Measurements from ENCODE around the gene OAF. TPM values are rescaled to one million over a fixed set of nuclear protein-coding genes. Genes with fewer than 3 reads are reported as not detected.

Gene OAF
- total and polyA plus RNA-seq, 2 of the 8 experiments (the other 6 are each of a cell fraction or from before 2014, with no cell fraction given), result 1.3 to 1.5 TPM

DNA sequence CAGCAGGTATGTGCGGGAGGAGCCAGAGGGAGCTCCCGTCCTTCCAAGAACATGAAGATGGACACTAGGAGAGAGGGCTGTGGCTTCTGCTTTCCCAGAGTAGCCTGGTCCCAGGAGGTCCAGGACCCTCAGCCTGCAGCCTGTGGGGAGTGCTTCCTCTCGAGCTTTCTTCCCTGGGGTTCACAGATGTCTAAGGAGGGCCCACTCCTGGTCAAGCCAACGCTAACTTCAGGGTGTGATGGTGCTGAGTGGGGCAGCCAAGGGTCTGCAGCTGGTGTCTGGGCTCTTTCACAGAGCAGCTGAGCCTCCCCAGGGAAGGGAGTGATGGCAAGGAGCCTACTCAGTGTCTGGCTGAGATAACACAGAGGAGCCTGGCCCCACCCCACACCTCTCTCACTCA, 32.4 kb downstream of the OAF start:
- H2BK120ac ChIP-seq (replicated peaks; ENCODE audit: low read depth, low read length), result no peak overlapping the region

More for the DNA sequence above, 32.4 kb downstream of the OAF start:
- no peak for DNase-seq (ENCODE audit: low read depth in 1 of 2, low spot score in 2 of 2)
- peaks cover 2 to 16% (median 4%) of the 10 kb centered on the region in 4 experiments for H3K4me1 ChIP-seq (replicated peaks in 1 of 4; ENCODE audit: control insufficient read depth in 3 of 4, insufficient read depth in 4 of 4, low read length in 3 of 4)
- H3K4ac ChIP-seq (replicated peaks; ENCODE audit: insufficient read length, low read depth, low read length), result no peak overlapping the region
- no peak overlapping the region for H3K27ac ChIP-seq (ENCODE audit: low read depth, low read length)
- ChIA-PET POLR2A (ENCODE audit: partially characterized antibody) (no interaction called here), CTCF (ENCODE audit: partially characterized antibody) (interaction anchor here (0.6 to 41.2 kb wide), 14 partner anchors 6 to 641 kb away, joined by 3 to 1412 read pairs (median 5); partner anchors contain the start of gene POU2F3)
- H3K14ac ChIP-seq (ENCODE audit: insufficient read length), result no peak overlapping the region
- H3K36me3 ChIP-seq (ENCODE audit: control insufficient read depth in 2 of 4, insufficient read depth in 4 of 4, low read length in 3 of 4), result no peaks in the 10 kb centered on the region
- H2BK15ac ChIP-seq (ENCODE audit: low read length), result no peak overlapping the region
- H3K79me1 ChIP-seq (ENCODE audit: low read depth, low read length), result no peaks in the 10 kb centered on the region
- 98% methylated on average over 4 of the region's 4 CpGs; no CpG with 5 or more reads in 1 of the 2 experiments for WGBS, 2 experiments (ENCODE audit: extremely low coverage in 1 of 2, insufficient coverage in 1 of 2, insufficient read length in 1 of 2, insufficient replicate concordance in 2 of 2, low coverage in 1 of 2, low lambda C conversion rate in 2 of 2, missing lambda C conversion rate in 1 of 2)
- H3K27me3 ChIP-seq (replicated peaks in 1 of 4; ENCODE audit: control insufficient read depth in 3 of 4, extremely low read depth in 1 of 4, insufficient read depth in 3 of 4, low read length in 3 of 4), result peaks cover 3 to 31% (median 25%) of the 10 kb centered on the region in 4 experiments
- H3K79me2 ChIP-seq (ENCODE audit: control insufficient read depth in 1 of 2, insufficient read depth in 2 of 2, low read length in 2 of 2), result no peaks in the 10 kb centered on the region
- H3K9ac ChIP-seq (replicated peaks in 1 of 4; ENCODE audit: extremely low read depth in 1 of 4, low read depth in 3 of 4, low read length in 3 of 4), result no peak overlapping the region
- no peak overlapping the region for H2AFZ ChIP-seq (ENCODE audit: low read length)
- H4K8ac ChIP-seq (ENCODE audit: extremely low read depth, insufficient read depth, low read length), result no peak overlapping the region
- H3K4me2 ChIP-seq (ENCODE audit: insufficient read depth in 1 of 2, low read depth in 2 of 2, low read length in 2 of 2), result no peak overlapping the region
- no peak overlapping the region for H2BK20ac ChIP-seq (ENCODE audit: low read length)
- no peak for FAIRE-seq
- no peak overlapping the region for H3K4me3 ChIP-seq (ENCODE audit: extremely low read depth in 1 of 4, insufficient read depth in 2 of 4, low read depth in 3 of 4, low read length in 4 of 4)
- no peak overlapping the region for H3K23ac ChIP-seq (ENCODE audit: insufficient read length)
- no peaks in the 10 kb centered on the region for H3K9me3 ChIP-seq (ENCODE audit: insufficient read depth in 2 of 2, low read depth in 1 of 2, low read length in 1 of 2)
- H4K20me1 ChIP-seq (replicated peaks in 1 of 2; ENCODE audit: control insufficient read depth in 1 of 2, insufficient read depth in 2 of 2, low read length in 2 of 2), result peaks cover 0 to 1% of the 10 kb centered on the region in 2 experiments
- H4K91ac ChIP-seq (replicated peaks; ENCODE audit: insufficient read length, low read length), result no peak overlapping the region
- H3K18ac ChIP-seq (ENCODE audit: extremely low read depth, low read length), result no peak overlapping the region
- H3K23me2 ChIP-seq (ENCODE audit: low read depth, low read length), result peaks cover 4% of the 10 kb centered on the region; the same call in 1 of the 2 replicates
- no peak overlapping the region for H3K56ac ChIP-seq (replicated peaks; ENCODE audit: insufficient read length, low read depth, low read length)
- H2BK12ac ChIP-seq (ENCODE audit: low read depth, low read length), result no peak overlapping the region
- no peak overlapping the region for H2AK5ac ChIP-seq (ENCODE audit: low read depth, low read length)
- no peak for TF ChIP-seq NANOG (IDR thresholded peaks at IDR 0.05; ENCODE audit: insufficient read depth, low read depth, low read length, poor library complexity, severe bottlenecking)
- no peak for TF ChIP-seq SP4 (IDR thresholded peaks at IDR 0.05; ENCODE audit: low read length)
- no peak for TF ChIP-seq CREB1 (IDR thresholded peaks at IDR 0.05)
- no peak for TF ChIP-seq TBP (IDR thresholded peaks at IDR 0.05; ENCODE audit: low read depth, low read length)
- no peak for TF ChIP-seq SRF (IDR thresholded peaks at IDR 0.05; ENCODE audit: low read depth, low read length)
- TF ChIP-seq SUZ12 (IDR thresholded peaks at IDR 0.05; ENCODE audit: low read length), result no peak
- no peak for TF ChIP-seq GABPA (IDR thresholded peaks at IDR 0.05; ENCODE audit: borderline replicate concordance, insufficient read depth, low read length)
- TF ChIP-seq GTF2F1 (IDR thresholded peaks at IDR 0.05; ENCODE audit: borderline replicate concordance, low read depth, low read length), result no peak
- no peak overlapping the region for H2BK5ac ChIP-seq (ENCODE audit: low read depth, low read length)
- no peak overlapping the region for H4K5ac ChIP-seq (ENCODE audit: insufficient read length, low read depth, low read length)

All from H1 (cell line).